Measurements from ENCODE around the gene LZTS2. TPM values are rescaled to one million over a fixed set of nuclear protein-coding genes. Genes with fewer than 3 reads are reported as not detected.

LZTS2 gene
- total RNA-seq, 1 experiment from 2014 or later: 69.1 TPM

- Histone ChIP-seq H2BK5ac (ENCODE audit: insufficient read length, low read length) (no peak overlapping the region), H3K4me2 (ENCODE audit: insufficient read depth, insufficient read length, low read length) (no peak overlapping the region), H2BK120ac (ENCODE audit: low read depth, low read length, poor library complexity, severe bottlenecking) (no peak overlapping the region), H4K8ac (replicated peaks; ENCODE audit: insufficient read length, low read depth, low read length) (no peak overlapping the region), H3K79me1 (ENCODE audit: insufficient read depth, low read depth, low read length, poor library complexity, severe bottlenecking) (no peaks in the 10 kb centered on the region), H3K4me1 (ENCODE audit: insufficient read depth, low read length) (peaks cover 5% of the 10 kb centered on the region; the same call in 1 of the 2 replicates), H2BK20ac (ENCODE audit: low read depth, low read length, poor library complexity, severe bottlenecking) (no peak overlapping the region), H4K5ac (ENCODE audit: insufficient read length, low read depth, low read length) (no peak overlapping the region), H2AFZ (ENCODE audit: low read length) (no peak overlapping the region), H3K56ac (ENCODE audit: insufficient read length, low read depth, low read length) (no peak overlapping the region), H3K23ac (ENCODE audit: insufficient read length, low read depth, low read length) (no peak overlapping the region), H3K18ac (ENCODE audit: insufficient read length, low read depth, low read length) (no peak overlapping the region), H3T11ph (ENCODE audit: low read length) (no peak overlapping the region), H2BK15ac (ENCODE audit: low read depth, low read length) (no peak overlapping the region), H3K14ac (ENCODE audit: insufficient read depth, low read length) (no peak overlapping the region), H3K9me3 (ENCODE audit: control insufficient read depth, low read depth, low read length) (no peaks in the 10 kb centered on the region), H2BK12ac (ENCODE audit: insufficient read length, low read depth, low read length) (no peak overlapping the region), H3K4ac (ENCODE audit: low read depth, low read length) (no peak overlapping the region), H3K27me3 (ENCODE audit: insufficient read depth, low read length) (peaks cover 8% of the 10 kb centered on the region; the same call in 1 of the 2 replicates), H3K9ac (ENCODE audit: extremely low read depth, insufficient read length, low read length) (no peak overlapping the region), H4K91ac (ENCODE audit: insufficient read length, low read depth, low read length) (no peak overlapping the region), H3K27ac (ENCODE audit: insufficient read length, low read depth, low read length) (no peak overlapping the region), H2AK5ac (ENCODE audit: insufficient read length, low read length) (no peak overlapping the region), H3K79me2 (ENCODE audit: insufficient read depth, low read length) (no peaks in the 10 kb centered on the region), H4K20me1 (ENCODE audit: control insufficient read depth, insufficient read depth, insufficient read length) (no peaks in the 10 kb centered on the region), H3K23me2 (ENCODE audit: insufficient read length, low read depth, low read length, poor library complexity, severe bottlenecking) (peaks cover 6% of the 10 kb centered on the region)
- Mint-ChIP-seq H3K27me3 (ENCODE audit: low read depth) (peaks cover 18% of the 10 kb centered on the region), H3K4me1 (peaks cover 15 to 17% of the 10 kb centered on the region in 2 experiments), H3K27ac (no peak overlapping the region), H3K36me3 (ENCODE audit: insufficient read depth in 1 of 3, low read depth in 3 of 3) (peaks cover 0 to 16% (median 5%) of the 10 kb centered on the region in 3 experiments; a peak in 3 of 7 replicates), H3K4me3 (no peak overlapping the region), H3K9me3 (no peaks in the 10 kb centered on the region; a peak in 1 of 5 replicates)
- 0 out of 3 replicates have a peak, but pooled peaks have one; percentile 18 for TF ChIP-seq CTCF (conservative IDR thresholded peaks at IDR 0.05)
- no peak for DNase-seq
- WGBS (ENCODE audit: extremely low coverage, insufficient read length, low lambda C conversion rate): no CpG with 5 or more reads among the region's 4 CpGs
Observed at GRCh38 chr10:101055411-101055810, 55.8 kb downstream of the LZTS2 start.
